Pancreas (tissue), 10 donors: ENCODE data around the gene TAOK3. TPM values are rescaled to one million over a fixed set of nuclear protein-coding genes. Genes with fewer than 3 reads are reported as not detected.
"Not testable (repeated sequence)": the region's sequence is repeated elsewhere in the genome, so short reads cannot be mapped to it uniquely, and the experiment has no call there.

Experiments
- ATAC-seq, 4 donors: fragments of 200-7000 bp; cut with Tn5 transposase; one replicate each; pipeline versions ENCODE4 v1.8.0 to v1.9.1; 2020; ENCODE audit warnings: mild to moderate bottlenecking in 4 of 4, moderate library complexity in 4 of 4
- DNase-seq, 6 donors: peaks; one replicate each; pipeline ENCODE4 v3.0.0-alpha.2; 2020
- FAIRE-seq: peaks from 2 replicates; lab custom pipeline; 2012; peaks lifted over from hg19 to GRCh38; lab: Jason Lieb, UNC
- H3K27ac ChIP-seq, 4 donors: fragments of 200-600 bp; sonication (generic); 1 replicate in 3 of 4; 2 replicates in 1 of 4; pipeline versions ENCODE4 v1.5.0 to v1.8.0; 2020
- H3K27me3 ChIP-seq, 4 donors: fragments of 200-600 bp; one replicate each; pipeline ENCODE4 v1.8.0; 2021
- H3K36me3 ChIP-seq, 3 donors: fragments of 200-600 bp; sonication (generic) in 1 of 3; one replicate each; pipeline versions ENCODE4 v1.5.0 to v1.8.0; 2020 to 2021
- H3K4me1 ChIP-seq, 3 donors: fragments of 200-600 bp; one replicate each; pipeline ENCODE4 v1.8.0; 2021
- H3K4me3 ChIP-seq, 4 donors: fragments of 200-600 bp; sonication (generic) in 2 of 4; one replicate each; pipeline versions ENCODE4 v1.5.0 to v1.8.0; 2020 to 2021
- H3K9me3 ChIP-seq, 4 donors: fragments of 200-600 bp; one replicate each; pipeline ENCODE4 v1.8.0; 2021
- WGBS, 2 donors: extraction: QIAGEN DNeasy Blood & Tissue Kit; methylation state at CpG; one replicate each; pipeline ENCODE4 v1.1.7; 2013; 5-methylcytosine and 5-hydroxymethylcytosine counted together
- intact Hi-C, 3 donors: fragments of 100-400 bp; cut with DNase I; formaldehyde crosslinking; loops; one replicate each; pipeline versions ENCODE4 v1.11.1 to v1.14.2; 2022
- polyA plus RNA-seq, 2 donors: library from polyadenylated mRNA; stranded (reverse); fragments of 200-250 nt; gene quantifications; one replicate each; pipeline ENCODE4 v1.2.3, GENCODE V29; 2013
- total RNA-seq, 6 donors: library from RNA; stranded (reverse); fragmentation: NEBNext Ultra II Directional in 4 of 6; extraction: Animal tissue kit (Norgen Biotek cat#: 25700) in 4 of 6; gene quantifications; one replicate each; pipeline versions ENCODE4 v1.2.1 to v1.2.4, GENCODE V29; 2021 to 2023
- TF ChIP-seq, protein P1 (sequence below), 4 donors: fragments of 200-600 bp; sonication (generic) in 3 of 4; IDR thresholded peaks; one replicate each; pipeline versions ENCODE4 v1.5.0 to v1.8.0; 2021; ENCODE audit warnings: antibody characterized with exemption in 4 of 4
- donor health status: healthy with polysubstance abuse.
- donor health status: DM: no; HTN: no; CAD: no; lungs with moderate emphysema.
- donor health status: DM: no; HTN: no; CAD: no.
- donor health status: control.
- donor health status: control.
- donor health status: Bipolar disorder and iron deficiency.
- donor health status: DM: yes; HTN: yes; CAD: no.
- donor health status: DM: no; HTN: no; CAD: no.
- donor health status: DM: no; HTN: no; CAD: no.
- donor health status: DM: yes; HTN: yes; CAD: no.

The TAOK3 gene
- total and polyA plus RNA-seq, 8 donors = 7.9 to 21.0 (median 11.4) TPM

DNA sequence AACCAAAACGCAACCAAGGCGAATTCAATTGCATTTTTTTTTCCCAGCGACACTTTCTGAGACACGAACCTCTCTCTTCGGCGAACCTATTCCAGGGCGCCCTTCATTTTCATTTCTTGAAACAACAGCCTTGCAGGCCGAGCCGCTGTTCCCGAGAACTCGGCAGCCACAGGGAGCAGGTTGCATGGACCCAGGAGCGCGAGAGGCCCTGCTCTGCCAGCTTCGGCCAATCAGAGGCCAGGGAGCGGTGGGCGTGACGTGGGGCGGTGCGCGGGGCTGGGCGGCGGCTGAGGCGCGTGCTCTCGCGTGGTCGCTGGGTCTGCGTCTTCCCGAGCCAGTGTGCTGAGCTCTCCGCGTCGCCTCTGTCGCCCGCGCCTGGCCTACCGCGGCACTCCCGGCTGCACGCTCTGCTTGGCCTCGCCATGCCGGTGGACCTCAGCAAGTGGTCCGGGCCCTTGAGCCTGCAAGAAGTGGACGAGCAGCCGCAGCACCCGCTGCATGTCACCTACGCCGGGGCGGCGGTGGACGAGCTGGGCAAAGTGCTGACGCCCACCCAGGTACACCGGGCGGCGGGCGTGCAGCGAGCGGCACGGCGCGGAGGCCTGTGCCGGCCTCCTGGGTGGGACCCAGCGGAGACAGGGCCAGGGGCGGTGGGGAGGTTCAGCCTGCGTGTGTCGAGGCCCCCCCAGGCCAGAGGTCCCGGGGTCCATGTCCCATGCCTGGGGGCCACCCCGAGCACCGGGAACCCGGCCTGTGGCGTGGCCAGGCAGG, 236.7 kb downstream of the TAOK3 start, which contains the start of gene PEBP1:
Gene PEBP1 (plus strand): TSS at position 337 of the 771 bp plus-strand sequence. CDS start 86 bp downstream, at position 423.
- WGBS, 2 donors = 0 to 1% methylated on average over 59 to 70 of the region's 70 CpGs
- H3K36me3 ChIP-seq = peaks cover 0 to 17% (median under 1%) of the 10 kb centered on the region in 3 donors
- H3K4me1 ChIP-seq = peaks cover 0 to 29% (median 20%) of the 10 kb centered on the region in 3 donors
- H3K4me3 ChIP-seq = peak within 1 kb of the TSS; percentile 76 to 98 (median 97)
- TF ChIP-seq, protein P1, sequence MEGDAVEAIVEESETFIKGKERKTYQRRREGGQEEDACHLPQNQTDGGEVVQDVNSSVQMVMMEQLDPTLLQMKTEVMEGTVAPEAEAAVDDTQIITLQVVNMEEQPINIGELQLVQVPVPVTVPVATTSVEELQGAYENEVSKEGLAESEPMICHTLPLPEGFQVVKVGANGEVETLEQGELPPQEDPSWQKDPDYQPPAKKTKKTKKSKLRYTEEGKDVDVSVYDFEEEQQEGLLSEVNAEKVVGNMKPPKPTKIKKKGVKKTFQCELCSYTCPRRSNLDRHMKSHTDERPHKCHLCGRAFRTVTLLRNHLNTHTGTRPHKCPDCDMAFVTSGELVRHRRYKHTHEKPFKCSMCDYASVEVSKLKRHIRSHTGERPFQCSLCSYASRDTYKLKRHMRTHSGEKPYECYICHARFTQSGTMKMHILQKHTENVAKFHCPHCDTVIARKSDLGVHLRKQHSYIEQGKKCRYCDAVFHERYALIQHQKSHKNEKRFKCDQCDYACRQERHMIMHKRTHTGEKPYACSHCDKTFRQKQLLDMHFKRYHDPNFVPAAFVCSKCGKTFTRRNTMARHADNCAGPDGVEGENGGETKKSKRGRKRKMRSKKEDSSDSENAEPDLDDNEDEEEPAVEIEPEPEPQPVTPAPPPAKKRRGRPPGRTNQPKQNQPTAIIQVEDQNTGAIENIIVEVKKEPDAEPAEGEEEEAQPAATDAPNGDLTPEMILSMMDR (IDR thresholded peaks at IDR 0.05) = no peak
- H3K9me3 ChIP-seq = no peaks in the 10 kb centered on the region
- DNase-seq (peak; percentile 95 to 97 (median 96)), FAIRE-seq (no peak), ATAC-seq (peak; percentile 95 to 98 (median 96))
- H3K27ac ChIP-seq = peak within 1 kb of the TSS; percentile 82 to 88 (median 87)
- intact Hi-C loops = no loop called here
- H3K27me3 ChIP-seq = no peaks in the 10 kb centered on the region

DNA sequence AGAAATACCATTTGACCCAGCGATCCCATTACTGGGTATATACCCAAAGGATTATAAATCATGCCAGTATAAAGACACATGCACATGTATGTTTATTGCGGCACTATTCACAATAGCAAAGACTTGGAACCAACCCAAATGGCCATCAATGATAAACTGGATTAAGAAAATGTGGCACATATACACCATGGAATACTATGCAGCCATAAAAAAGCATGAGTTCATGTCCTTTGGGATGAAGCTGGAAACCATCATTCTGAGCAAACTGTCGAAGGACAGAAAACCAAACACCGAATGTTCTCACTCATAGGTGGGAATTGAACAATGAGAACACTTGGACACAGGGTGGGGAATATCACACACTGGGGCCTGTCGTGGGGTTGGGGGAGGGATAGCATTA, 243.3 kb downstream of the TAOK3 start:
- H3K4me3 ChIP-seq, H3K36me3 ChIP-seq, DNase-seq, H3K27me3 ChIP-seq, H3K9me3 ChIP-seq, ATAC-seq, FAIRE-seq, H3K27ac ChIP-seq: not testable (repeated sequence)
- intact Hi-C loops = loop anchor here in 1 of 3 donors (10.0 kb wide), 1 partner anchor 245 kb away; the partner anchor contains the start of genes SUDS3 and TAOK3
- WGBS, 2 donors = 98% methylated on average over 5 of the region's 5 CpGs
- H3K4me1 ChIP-seq = peaks cover 10 to 35% (median 31%) of the 10 kb centered on the region in 3 donors

- H3K9me3 ChIP-seq = no peaks in the 10 kb centered on the region
- ATAC-seq (no peak), FAIRE-seq (no peak), DNase-seq (no peak)
- H3K4me3 ChIP-seq = no peak overlapping the region
- TF ChIP-seq, protein P1 (IDR thresholded peaks at IDR 0.05) = no peak
- peak overlapping the region in 1 of 4 donors; percentile 90 for H3K27ac ChIP-seq
- intact Hi-C loops = loop anchor here in 1 of 3 donors (10.0 kb wide), 1 partner anchor 247 kb away; the partner anchor contains the start of genes SUDS3 and TAOK3
- WGBS, 2 donors = 79 to 95% methylated on average over 5 of the region's 5 CpGs
- H3K4me1 ChIP-seq = peaks cover 10 to 39% (median 31%) of the 10 kb centered on the region in 3 donors
- no peaks in the 10 kb centered on the region for H3K27me3 ChIP-seq
- no peaks in the 10 kb centered on the region for H3K36me3 ChIP-seq
Observed at GRCh38 chr12:118127867-118128266, 244.8 kb downstream of the TAOK3 start.

GRCh38 chr12:118126119-118126757, 246.5 kb downstream of the TAOK3 start:
- WGBS, 2 donors = 17 to 20% methylated on average over 13 of the region's 13 CpGs
- Histone ChIP-seq H3K9me3 (no peaks in the 10 kb centered on the region), H3K27ac (peak overlapping the region; percentile 74 to 90 (median 80))

More at GRCh38 chr12:118126119-118126757, 246.5 kb downstream of the TAOK3 start:
- Histone ChIP-seq H3K4me1 (peaks cover 13 to 29% (median 25%) of the 10 kb centered on the region in 3 donors), H3K27me3 (no peaks in the 10 kb centered on the region), H3K36me3 (no peaks in the 10 kb centered on the region), H3K4me3 (peak overlapping the region in 2 of 4 donors; percentile 9 to 11)
- ATAC-seq = peak; percentile 80 to 90 (median 85)
- intact Hi-C loops = loop anchor here in 1 of 3 donors (10.0 kb wide), 1 partner anchor 249 kb away; the partner anchor contains the start of genes SUDS3 and TAOK3
- FAIRE-seq = no peak
- peak; percentile 88 to 99 (median 95) for DNase-seq
- TF ChIP-seq, protein P1 (IDR thresholded peaks at IDR 0.05) = no peak
